K562 (cell line): ENCODE results near the gene YPEL3. TPM values are rescaled to one million over a fixed set of nuclear protein-coding genes. Genes with fewer than 3 reads are reported as not detected.

Source experiments
- BRCA1 ChIP-seq, 2 experiments: fragments of 450-650 bp in 1 of 2; sonication (generic) in 1 of 2; formaldehyde crosslinking in 1 of 2; IDR thresholded peaks; 2 replicates each; pipeline versions ENCODE4 v1.5.0 to v1.6.1; 2017 to 2020; ENCODE audit warnings: mild to moderate bottlenecking in 1 of 2, missing genetic modification reagents in 1 of 2
- CHD1 ChIP-seq: fragments of 200-600 bp; sonication (generic); IDR thresholded peaks from one replicate; pipeline ENCODE4 v1.6.1; 2012; ENCODE audit warnings: mild to moderate bottlenecking, moderate library complexity, low read length, inconsistent platforms
- CTCFL ChIP-seq: IDR thresholded peaks from 2 replicates; pipeline ENCODE4 v1.6.1; 2011; ENCODE audit warnings: borderline replicate concordance, low read depth, mild to moderate bottlenecking, moderate library complexity, low read length; ENCODE audit not compliant: insufficient read depth, poor library complexity, severe bottlenecking
- FOXK2 ChIP-seq, 2 experiments: fragments of 450-650 bp; IDR thresholded peaks in 1 of 2; conservative IDR thresholded peaks in 1 of 2; 2 replicates each; pipeline ENCODE4 v1.6.1; 2016; ENCODE audit warnings: low read depth in 2 of 2, mild to moderate bottlenecking in 1 of 2
- HIVEP1 ChIP-seq: fragments of 250-450 bp; sonication (Bioruptor Pico); IDR thresholded peaks from 2 replicates; pipeline ENCODE4 v1.4.0; 2020; ENCODE audit warnings: mild to moderate bottlenecking
- SMARCA5 ChIP-seq: fragments of 450-650 bp; IDR thresholded peaks from 2 replicates; pipeline ENCODE4 v1.6.1; 2016
- SUPT5H ChIP-seq: fragments of 450-650 bp; IDR thresholded peaks from 2 replicates; pipeline ENCODE4 v1.6.1; 2016
- polyA plus RNA-seq, 8 experiments: library from polyadenylated mRNA; depleted of rRNA in 4 of 8; stranded (reverse) in 5 of 8; unstranded in 3 of 8; fragments of >200 nt; fragmentation: Nextera tagmentation in 2 of 8; fragmentation: Illumina TruSeq in 1 of 8; extraction: Ambion mirVana in 2 of 8; extraction: Trizol in 1 of 8; gene quantifications; 2 replicates each; pipeline versions ENCODE4 v1.2.1 to v1.2.3, GENCODE V29; 2011 to 2014; ENCODE audit warnings: inconsistent platforms in 1 of 8, missing spikeins in 1 of 8
- total RNA-seq, 7 experiments: library from RNA; depleted of rRNA in 6 of 7; stranded (reverse); fragments of >200 nt in 6 of 7; fragmentation: Illumina TruSeq in 2 of 7; extraction: Trizol in 2 of 7; gene quantifications; 2 replicates each; pipeline versions ENCODE4 v1.2.1 to v1.2.3, GENCODE V29; 2011 to 2021; ENCODE audit warnings: low replicate concordance in 1 of 7
- TF ChIP-seq, protein P1 (sequence below), 2 experiments: fragments of 450-650 bp in 1 of 2; sonication (generic) in 1 of 2; formaldehyde crosslinking in 1 of 2; IDR thresholded peaks; 2 replicates each; pipeline versions ENCODE4 v1.7.1 to v1.9.0; 2016 to 2022; ENCODE audit warnings: inconsistent platforms in 1 of 2, mild to moderate bottlenecking in 1 of 2, missing genetic modification reagents in 1 of 2

YPEL3 gene
- total and polyA plus RNA-seq, 9 of the 15 experiments (the other 6 are each of a cell fraction or from before 2014, with no cell fraction given), result 0.41 to 15.0 (median 2.9) TPM

- TF ChIP-seq, protein P1, sequence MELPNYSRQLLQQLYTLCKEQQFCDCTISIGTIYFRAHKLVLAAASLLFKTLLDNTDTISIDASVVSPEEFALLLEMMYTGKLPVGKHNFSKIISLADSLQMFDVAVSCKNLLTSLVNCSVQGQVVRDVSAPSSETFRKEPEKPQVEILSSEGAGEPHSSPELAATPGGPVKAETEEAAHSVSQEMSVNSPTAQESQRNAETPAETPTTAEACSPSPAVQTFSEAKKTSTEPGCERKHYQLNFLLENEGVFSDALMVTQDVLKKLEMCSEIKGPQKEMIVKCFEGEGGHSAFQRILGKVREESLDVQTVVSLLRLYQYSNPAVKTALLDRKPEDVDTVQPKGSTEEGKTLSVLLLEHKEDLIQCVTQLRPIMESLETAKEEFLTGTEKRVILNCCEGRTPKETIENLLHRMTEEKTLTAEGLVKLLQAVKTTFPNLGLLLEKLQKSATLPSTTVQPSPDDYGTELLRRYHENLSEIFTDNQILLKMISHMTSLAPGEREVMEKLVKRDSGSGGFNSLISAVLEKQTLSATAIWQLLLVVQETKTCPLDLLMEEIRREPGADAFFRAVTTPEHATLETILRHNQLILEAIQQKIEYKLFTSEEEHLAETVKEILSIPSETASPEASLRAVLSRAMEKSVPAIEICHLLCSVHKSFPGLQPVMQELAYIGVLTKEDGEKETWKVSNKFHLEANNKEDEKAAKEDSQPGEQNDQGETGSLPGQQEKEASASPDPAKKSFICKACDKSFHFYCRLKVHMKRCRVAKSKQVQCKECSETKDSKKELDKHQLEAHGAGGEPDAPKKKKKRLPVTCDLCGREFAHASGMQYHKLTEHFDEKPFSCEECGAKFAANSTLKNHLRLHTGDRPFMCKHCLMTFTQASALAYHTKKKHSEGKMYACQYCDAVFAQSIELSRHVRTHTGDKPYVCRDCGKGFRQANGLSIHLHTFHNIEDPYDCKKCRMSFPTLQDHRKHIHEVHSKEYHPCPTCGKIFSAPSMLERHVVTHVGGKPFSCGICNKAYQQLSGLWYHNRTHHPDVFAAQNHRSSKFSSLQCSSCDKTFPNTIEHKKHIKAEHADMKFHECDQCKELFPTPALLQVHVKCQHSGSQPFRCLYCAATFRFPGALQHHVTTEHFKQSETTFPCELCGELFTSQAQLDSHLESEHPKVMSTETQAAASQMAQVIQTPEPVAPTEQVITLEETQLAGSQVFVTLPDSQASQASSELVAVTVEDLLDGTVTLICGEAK (IDR thresholded peaks at IDR 0.05), result no peak
- TF ChIP-seq, protein P1 (CRISPR knock-in tag; IDR thresholded peaks at IDR 0.05), result no peak
- TF ChIP-seq SMARCA5 (no peak), FOXK2 (conservative IDR thresholded peaks at IDR 0.05 in 1 of 2, IDR thresholded peaks at IDR 0.05 in 1 of 2; ENCODE audit: low read depth in 2 of 2) (no peak), SUPT5H (0 out of 2 replicates have a peak, but pooled peaks have one; percentile 12), BRCA1 (IDR thresholded peaks at IDR 0.05) (no peak), BRCA1 (CRISPR knock-in tag; IDR thresholded peaks at IDR 0.05) (no peak), HIVEP1 (CRISPR knock-in tag) (no peak), CTCFL (no peak), CHD1 (no peak)
Observed at GRCh38 chr16:30086291-30087140, 9.5 kb downstream of the YPEL3 start (continued).
